Measurements from ENCODE around the gene UVRAG. TPM values are rescaled to one million over a fixed set of nuclear protein-coding genes. Genes with fewer than 3 reads are reported as not detected.

UVRAG gene
- total and polyA plus RNA-seq, 2 of the 4 experiments (the other 2 are of a cell fraction), result 5.6 to 10.9 TPM

GRCh38 chr11:75869661-75870455 is 54.8 kb downstream of the UVRAG start:
- BruUV-seq (replicated peaks), result no TSS peak
- Histone ChIP-seq H3K27me3 (ENCODE audit: control insufficient read depth, insufficient read depth, low read length) (no peaks in the 10 kb centered on the region), H2BK120ac (ENCODE audit: low read depth, low read length) (no peak overlapping the region), H3K4me1 (ENCODE audit: control insufficient read depth, insufficient read depth, low read length) (no peaks in the 10 kb centered on the region), H3K14ac (replicated peaks; ENCODE audit: low read depth, low read length) (no peak overlapping the region), H2AFZ (replicated peaks; ENCODE audit: low read length, poor library complexity) (no peak overlapping the region), H2AK5ac (ENCODE audit: low read depth, low read length) (no peak overlapping the region), H4K20me1 (ENCODE audit: insufficient read depth, low read length) (peaks cover 5% of the 10 kb centered on the region; the same call in 1 of the 2 replicates), H3K18ac (ENCODE audit: low read depth, low read length) (no peak overlapping the region), H3K56ac (ENCODE audit: extremely low read depth, insufficient read depth, low read length) (no peak overlapping the region), H3K27ac (ENCODE audit: insufficient read depth, low read length) (no peak overlapping the region), H3K9me1 (ENCODE audit: insufficient read depth, low read length) (no peaks in the 10 kb centered on the region), H3K4ac (ENCODE audit: low read depth, low read length) (no peak overlapping the region), H4K91ac (ENCODE audit: insufficient read depth, low read depth, low read length) (no peak overlapping the region), H2BK15ac (ENCODE audit: low read depth, low read length) (no peak overlapping the region), H3K4me2 (ENCODE audit: low read depth, low read length) (no peak overlapping the region), H3K36me3 (ENCODE audit: control insufficient read depth, insufficient read depth, low read length) (0 out of 2 replicates have a peak, but pooled peaks cover 1% of the 10 kb centered on the region), H2AK9ac (replicated peaks; ENCODE audit: low read depth, low read length, poor library complexity) (no peak overlapping the region), H4K5ac (ENCODE audit: low read depth, low read length) (no peak overlapping the region), H3K4me3 (ENCODE audit: insufficient read depth, low read depth, low read length) (no peak overlapping the region), H2BK20ac (ENCODE audit: low read depth, low read length) (no peak overlapping the region), H3K23ac (ENCODE audit: low read depth, low read length) (no peak overlapping the region), H3K9me3 (ENCODE audit: control insufficient read depth, insufficient read depth, low read length) (no peaks in the 10 kb centered on the region), H3K9ac (ENCODE audit: low read depth, low read length) (no peak overlapping the region), H2BK5ac (ENCODE audit: low read depth, low read length, poor library complexity, severe bottlenecking) (no peak overlapping the region), H4K8ac (ENCODE audit: low read depth in 2 of 2, low read length in 2 of 2) (no peak overlapping the region), H3K79me1 (ENCODE audit: low read depth in 1 of 2, low read length in 2 of 2) (peaks cover 6 to 8% of the 10 kb centered on the region in 2 experiments; a peak in 3 of 4 replicates)
- dilution Hi-C loops (cut with HindIII; ENCODE audit: low sequenced_read_pairs, unreplicated experiment) (no loop called here), in situ Hi-C loops (cut with MboI; ENCODE audit: low sequenced_read_pairs) (no loop called here), intact Hi-C loops (cut with micrococcal nuclease) (loop anchor here (2.0 to 5.0 kb wide), 5 partner anchors 53 to 483 kb away; partner anchors contain the start of gene UVRAG)
- CTCF ChIA-PET, result interaction anchor here (0.6 to 1.1 kb wide), 3 partner anchors 66 to 1701 kb away, joined by 3 read pairs; no protein-coding TSS in a partner anchor
- POLR2A ChIA-PET (ENCODE audit: unreplicated experiment), result no interaction called here
- no peak for ATAC-seq (ENCODE audit: low read depth)
- no peak for DNase-seq
- TF ChIP-seq MAFK (IDR thresholded peaks at IDR 0.05; ENCODE audit: low read depth, low read length), result no peak
- TF ChIP-seq CHD1 (IDR thresholded peaks at IDR 0.05; ENCODE audit: low read depth, low read length), result no peak
- TF ChIP-seq MXI1 (IDR thresholded peaks at IDR 0.05; ENCODE audit: borderline replicate concordance, low read depth, low read length), result no peak
- no peak for TF ChIP-seq RFX5 (IDR thresholded peaks at IDR 0.05; ENCODE audit: low read depth, low read length)
- TF ChIP-seq POLR2A (IDR thresholded peaks at IDR 0.05; ENCODE audit: low read depth, low read length), result no peak
- WGBS, 2 experiments (ENCODE audit: extremely low coverage in 2 of 2, insufficient read length in 1 of 2), result no CpG with 5 or more reads among the region's 1 CpG

All from IMR-90 (cell line).